SK-N-SH (cell line): ENCODE data around the gene PLB1.
A peak's percentile ranks its signal among the peaks of the same experiment; 100 is the strongest.

Experiments
- CTCF ChIP-seq: fragments of 200-600 bp; sonication (generic); IDR thresholded peaks from 2 replicates; pipeline ENCODE4 v1.6.1; 2017; ENCODE audit warnings: antibody characterized with exemption, mild to moderate bottlenecking, moderate library complexity
- MEF2A ChIP-seq: IDR thresholded peaks from 2 replicates; pipeline ENCODE4 v1.4.0; 2012; ENCODE audit warnings: low read depth, borderline replicate concordance
- POLR2AphosphoS5 ChIP-seq: IDR thresholded peaks from 2 replicates; pipeline ENCODE4 v1.6.1; 2012; ENCODE audit warnings: low read depth, low read length
- RAD21 ChIP-seq: IDR thresholded peaks from 2 replicates; pipeline ENCODE4 v1.6.1; 2012; ENCODE audit warnings: mild to moderate bottlenecking, low read length
- RFX5 ChIP-seq: IDR thresholded peaks from 2 replicates; pipeline ENCODE4 v1.6.1; 2012; ENCODE audit warnings: mild to moderate bottlenecking, improper control_type of control experiment, low read length
- TAF1 ChIP-seq: IDR thresholded peaks from 2 replicates; pipeline ENCODE4 v1.6.1; 2012; ENCODE audit warnings: low read depth, mild to moderate bottlenecking, low read length, moderate library complexity, borderline replicate concordance
- TF ChIP-seq, protein P1 (sequence below): IDR thresholded peaks from 2 replicates; pipeline ENCODE4 v1.4.0; 2012; ENCODE audit warnings: low read depth, borderline replicate concordance
- TF ChIP-seq, protein P2 (sequence below): IDR thresholded peaks from 2 replicates; pipeline ENCODE4 v1.6.1; 2012; ENCODE audit warnings: mild to moderate bottlenecking, low read depth, low read length, moderate library complexity

GRCh38 chr2:28452534-28453081, 43.3 kb upstream of the PLB1 start:
- TF ChIP-seq CTCF (peak; percentile 96), RFX5 (no peak), TAF1 (no peak), RAD21 (peak; percentile 87), MEF2A (no peak), POLR2AphosphoS5 (no peak)
- TF ChIP-seq, protein P1, sequence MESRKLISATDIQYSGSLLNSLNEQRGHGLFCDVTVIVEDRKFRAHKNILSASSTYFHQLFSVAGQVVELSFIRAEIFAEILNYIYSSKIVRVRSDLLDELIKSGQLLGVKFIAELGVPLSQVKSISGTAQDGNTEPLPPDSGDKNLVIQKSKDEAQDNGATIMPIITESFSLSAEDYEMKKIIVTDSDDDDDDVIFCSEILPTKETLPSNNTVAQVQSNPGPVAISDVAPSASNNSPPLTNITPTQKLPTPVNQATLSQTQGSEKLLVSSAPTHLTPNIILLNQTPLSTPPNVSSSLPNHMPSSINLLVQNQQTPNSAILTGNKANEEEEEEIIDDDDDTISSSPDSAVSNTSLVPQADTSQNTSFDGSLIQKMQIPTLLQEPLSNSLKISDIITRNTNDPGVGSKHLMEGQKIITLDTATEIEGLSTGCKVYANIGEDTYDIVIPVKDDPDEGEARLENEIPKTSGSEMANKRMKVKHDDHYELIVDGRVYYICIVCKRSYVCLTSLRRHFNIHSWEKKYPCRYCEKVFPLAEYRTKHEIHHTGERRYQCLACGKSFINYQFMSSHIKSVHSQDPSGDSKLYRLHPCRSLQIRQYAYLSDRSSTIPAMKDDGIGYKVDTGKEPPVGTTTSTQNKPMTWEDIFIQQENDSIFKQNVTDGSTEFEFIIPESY, result no peak
- TF ChIP-seq, protein P2, sequence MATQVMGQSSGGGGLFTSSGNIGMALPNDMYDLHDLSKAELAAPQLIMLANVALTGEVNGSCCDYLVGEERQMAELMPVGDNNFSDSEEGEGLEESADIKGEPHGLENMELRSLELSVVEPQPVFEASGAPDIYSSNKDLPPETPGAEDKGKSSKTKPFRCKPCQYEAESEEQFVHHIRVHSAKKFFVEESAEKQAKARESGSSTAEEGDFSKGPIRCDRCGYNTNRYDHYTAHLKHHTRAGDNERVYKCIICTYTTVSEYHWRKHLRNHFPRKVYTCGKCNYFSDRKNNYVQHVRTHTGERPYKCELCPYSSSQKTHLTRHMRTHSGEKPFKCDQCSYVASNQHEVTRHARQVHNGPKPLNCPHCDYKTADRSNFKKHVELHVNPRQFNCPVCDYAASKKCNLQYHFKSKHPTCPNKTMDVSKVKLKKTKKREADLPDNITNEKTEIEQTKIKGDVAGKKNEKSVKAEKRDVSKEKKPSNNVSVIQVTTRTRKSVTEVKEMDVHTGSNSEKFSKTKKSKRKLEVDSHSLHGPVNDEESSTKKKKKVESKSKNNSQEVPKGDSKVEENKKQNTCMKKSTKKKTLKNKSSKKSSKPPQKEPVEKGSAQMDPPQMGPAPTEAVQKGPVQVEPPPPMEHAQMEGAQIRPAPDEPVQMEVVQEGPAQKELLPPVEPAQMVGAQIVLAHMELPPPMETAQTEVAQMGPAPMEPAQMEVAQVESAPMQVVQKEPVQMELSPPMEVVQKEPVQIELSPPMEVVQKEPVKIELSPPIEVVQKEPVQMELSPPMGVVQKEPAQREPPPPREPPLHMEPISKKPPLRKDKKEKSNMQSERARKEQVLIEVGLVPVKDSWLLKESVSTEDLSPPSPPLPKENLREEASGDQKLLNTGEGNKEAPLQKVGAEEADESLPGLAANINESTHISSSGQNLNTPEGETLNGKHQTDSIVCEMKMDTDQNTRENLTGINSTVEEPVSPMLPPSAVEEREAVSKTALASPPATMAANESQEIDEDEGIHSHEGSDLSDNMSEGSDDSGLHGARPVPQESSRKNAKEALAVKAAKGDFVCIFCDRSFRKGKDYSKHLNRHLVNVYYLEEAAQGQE, result no peak
